HG03159 (cell line): ENCODE data around the gene EMP2.
"Not testable (repeated sequence)": the region's sequence is repeated elsewhere in the genome, so short reads cannot be mapped to it uniquely, and the experiment has no call there.

ENCODE experiments used
- ATAC-seq: cut with Tn5 transposase; IDR thresholded peaks from one replicate; pipeline ENCODE4 v1.9.1; 2021; ENCODE audit warnings: mild to moderate bottlenecking, moderate library complexity; ENCODE audit not compliant: unreplicated experiment

The EMP2 gene, protein sequence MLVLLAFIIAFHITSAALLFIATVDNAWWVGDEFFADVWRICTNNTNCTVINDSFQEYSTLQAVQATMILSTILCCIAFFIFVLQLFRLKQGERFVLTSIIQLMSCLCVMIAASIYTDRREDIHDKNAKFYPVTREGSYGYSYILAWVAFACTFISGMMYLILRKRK

DNA sequence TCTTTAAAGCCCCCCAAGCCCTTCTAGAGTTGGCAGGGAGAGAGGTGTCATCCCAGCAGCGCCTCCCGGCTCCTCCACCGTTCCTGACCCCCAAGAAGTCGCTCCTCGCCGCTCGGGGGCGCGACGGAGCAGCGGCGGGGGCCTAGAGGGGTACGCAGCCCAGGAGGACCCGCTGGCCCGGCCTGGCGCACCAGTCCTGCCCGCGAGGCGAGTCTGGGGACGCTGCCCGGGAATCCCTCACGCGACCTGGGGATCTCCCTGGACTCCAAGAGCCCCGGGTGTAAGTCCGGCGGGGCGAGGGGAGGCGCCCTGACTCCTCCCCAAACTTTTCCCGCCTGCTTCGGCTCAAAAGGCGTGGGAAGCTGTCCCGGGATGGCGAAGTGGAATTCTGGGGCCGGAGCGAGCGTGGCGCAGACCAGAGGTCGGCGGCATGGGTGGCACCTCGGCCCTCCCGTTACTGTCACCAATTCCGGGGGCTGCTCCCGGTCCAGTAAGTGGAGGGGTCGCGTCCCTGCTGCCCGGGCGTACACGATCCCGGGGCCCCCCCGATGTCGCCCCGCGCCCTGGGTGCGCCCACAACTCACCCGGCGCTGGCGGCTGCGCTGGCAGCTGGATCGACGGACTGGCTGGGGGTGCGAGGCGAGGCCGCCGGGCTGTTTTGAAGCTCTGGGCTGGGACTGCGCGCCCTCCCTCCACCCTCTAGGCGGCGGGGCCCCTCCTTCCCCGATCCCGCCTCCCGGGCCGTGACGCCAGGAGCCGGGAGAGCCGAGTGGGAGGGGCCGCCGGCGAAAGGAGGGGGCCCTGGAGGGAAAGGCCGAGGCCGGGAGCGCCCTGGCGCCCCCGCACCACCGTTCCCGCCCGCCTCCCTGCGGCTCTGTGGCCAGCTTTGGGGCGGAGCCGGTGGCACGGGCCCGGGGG is at the start of gene EMP2:
Gene EMP2 (minus strand): TSS at position 634 of the 918 bp plus-strand sequence. CDS start 32,981 bp downstream, outside the sequence.
- ATAC-seq, result no peak

DNA sequence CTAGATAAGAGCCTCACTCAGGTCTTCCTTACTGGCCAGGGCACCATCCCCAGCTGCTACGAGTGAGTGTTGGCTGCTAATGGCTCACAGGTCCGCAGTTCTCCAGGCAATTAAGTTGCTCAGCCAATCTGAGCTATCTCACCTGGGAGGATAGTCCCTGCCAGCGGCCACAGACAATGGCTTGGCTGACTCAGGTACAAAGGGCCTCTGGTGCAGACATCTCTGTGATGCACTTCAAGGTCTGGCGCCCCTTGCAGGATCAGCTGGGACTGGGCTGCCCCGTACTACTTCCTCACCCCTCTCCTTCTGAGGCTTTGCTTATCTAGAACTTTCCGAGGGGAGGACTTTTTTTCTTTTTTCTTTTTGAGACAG is 49.2 kb upstream of the EMP2 start:
- ATAC-seq, result no peak

DNA sequence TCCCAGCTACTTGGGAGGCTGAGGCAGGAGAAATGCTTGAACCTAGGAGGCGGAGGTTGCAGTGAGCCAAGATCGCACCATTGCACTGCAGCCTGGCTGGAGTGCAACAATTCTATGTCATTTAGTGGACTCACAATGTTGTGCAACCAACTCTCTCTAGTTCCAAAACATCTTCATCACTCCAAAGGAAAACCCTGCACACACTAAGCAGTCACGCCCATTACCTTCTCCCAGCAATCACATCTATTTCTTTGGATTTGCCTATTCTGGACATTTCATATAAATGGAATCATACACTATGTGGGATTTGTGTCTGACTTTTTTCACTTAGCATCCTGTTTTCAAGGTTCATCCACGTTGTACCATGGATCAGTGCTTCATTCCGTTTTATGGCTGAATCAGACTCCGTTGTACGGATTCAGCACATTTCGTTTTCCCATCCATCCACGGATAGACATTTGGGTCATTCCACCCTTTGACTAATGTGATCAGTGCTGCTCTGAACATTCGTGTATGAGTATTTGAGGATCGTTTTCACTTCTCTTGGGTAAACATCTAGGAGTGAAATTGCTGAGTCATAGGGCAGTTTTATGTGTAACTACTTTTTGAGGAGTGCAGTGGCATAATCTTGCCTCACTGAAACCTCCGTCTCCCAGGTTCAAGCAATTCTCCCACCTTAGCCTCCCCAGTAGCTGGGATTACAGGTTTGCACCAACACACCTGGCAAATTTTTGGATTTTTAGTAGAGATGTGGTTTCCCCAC is 45.4 kb upstream of the EMP2 start:
- no peak for ATAC-seq

DNA sequence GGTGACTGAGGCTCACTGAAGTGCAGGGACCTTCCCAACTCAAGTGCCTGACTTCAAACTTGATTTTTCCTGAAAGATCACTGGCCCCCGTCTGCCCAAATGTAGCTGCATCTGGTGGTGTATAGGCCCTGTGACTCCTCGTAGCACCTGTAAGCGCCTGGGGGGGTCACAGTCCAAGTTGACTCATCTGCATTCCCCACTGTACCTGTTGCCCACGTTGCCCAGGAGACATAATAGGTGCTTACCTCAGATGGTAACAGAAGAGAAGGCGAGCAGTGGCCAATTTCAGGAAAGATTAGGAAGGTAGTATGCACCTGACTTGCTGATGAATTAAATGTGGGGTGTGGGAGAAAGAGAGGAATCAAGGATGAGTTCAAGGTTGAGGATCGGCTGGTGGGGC is 44.1 kb upstream of the EMP2 start:
- ATAC-seq, result no peak

DNA sequence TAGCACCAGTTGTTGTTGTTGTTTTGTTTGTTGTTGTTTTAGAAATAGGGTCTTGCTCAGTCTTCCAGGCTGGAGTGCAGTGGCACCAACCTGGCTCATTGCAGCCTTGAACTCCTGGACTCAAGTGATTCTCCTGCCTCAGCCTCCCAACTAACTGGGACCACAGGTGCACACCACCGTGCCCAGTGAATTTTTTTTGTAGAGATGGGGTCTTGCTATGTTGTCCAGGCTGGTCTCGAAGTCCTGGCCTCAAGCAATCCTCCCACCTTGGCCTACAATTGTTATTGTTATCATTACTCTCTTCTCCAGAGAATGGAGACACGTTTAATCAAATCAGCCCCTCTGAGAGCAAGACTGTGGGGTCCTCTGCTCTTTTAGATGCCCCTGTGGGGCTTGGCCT is 42.7 kb upstream of the EMP2 start:
- no peak for ATAC-seq

DNA sequence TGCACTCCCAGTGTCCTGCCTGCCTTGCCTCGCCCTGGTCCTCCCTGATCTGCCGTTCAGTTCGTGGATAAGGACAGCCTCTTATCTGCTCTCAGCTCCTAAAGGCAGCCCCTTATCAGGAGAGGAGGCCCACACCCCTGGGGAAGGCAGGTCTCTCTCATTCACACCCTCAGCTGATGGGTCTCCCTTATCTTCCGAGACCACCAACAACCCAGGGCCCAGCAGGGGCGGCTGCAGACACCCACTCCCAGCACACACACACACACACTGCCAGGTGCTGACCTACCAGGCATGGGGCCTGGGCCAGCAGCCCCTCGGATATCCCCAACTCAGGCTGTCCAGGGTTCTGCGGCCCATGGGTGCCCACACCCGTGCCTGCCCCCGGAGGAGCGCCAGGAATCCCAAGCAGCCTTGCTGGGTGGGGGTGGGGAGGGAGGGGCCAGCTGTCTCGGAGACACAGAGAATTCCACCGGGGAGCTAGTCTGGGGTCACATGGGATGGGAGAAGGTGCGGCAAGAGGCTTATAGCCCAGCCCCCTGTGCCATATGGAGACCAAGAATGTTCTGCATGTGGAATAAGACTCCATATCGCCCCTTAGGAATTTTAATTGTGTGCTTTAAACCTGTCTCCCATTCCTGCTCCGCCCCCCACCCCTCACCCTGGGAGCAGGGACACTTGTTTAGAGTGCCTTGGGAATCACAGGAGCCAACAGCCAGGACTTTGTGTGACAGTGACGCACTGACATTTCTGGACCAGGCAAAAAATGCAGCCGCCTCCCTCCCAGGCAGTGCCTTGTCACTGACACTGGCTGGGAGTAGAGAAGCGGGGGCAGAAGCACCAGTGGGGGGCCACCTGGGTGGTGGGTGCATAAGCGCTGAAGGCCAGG is 41.9 kb upstream of the EMP2 start:
- ATAC-seq, result no peak

DNA sequence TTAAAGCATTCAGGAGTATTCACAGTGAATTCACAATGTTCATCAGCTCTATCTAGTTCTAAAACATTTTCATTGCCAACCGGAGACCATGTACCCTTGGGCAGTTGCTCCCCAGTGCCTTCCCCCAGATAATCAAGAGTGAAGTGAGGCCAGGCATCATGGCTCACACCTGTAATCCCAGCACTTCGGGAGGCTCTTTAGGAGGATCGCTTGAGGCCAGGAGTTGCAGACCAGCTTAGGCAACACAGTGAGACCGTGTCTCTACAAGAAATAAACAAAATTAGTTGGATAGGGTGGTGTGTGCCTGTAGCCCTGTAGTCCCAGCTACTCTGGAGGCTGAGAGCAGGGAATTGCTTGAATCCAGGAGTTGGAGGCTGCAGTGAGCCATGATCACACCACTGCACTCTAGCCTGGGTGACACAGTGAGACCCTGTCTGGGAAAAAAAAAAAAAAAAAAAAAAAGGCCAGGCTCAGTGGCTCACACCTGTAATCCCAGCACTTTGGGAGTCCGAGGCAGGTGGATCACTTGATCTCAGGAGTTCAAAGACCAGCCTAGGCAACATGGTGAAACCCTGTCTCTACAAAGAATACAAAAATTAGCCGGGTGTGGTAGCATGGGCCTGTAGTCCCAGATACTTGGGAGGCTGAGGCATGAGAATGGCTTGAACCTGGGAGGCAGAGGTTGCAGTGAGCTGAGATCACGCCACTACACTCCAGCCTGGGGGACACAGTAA is 41.0 kb upstream of the EMP2 start:
- not testable (repeated sequence) for ATAC-seq

DNA sequence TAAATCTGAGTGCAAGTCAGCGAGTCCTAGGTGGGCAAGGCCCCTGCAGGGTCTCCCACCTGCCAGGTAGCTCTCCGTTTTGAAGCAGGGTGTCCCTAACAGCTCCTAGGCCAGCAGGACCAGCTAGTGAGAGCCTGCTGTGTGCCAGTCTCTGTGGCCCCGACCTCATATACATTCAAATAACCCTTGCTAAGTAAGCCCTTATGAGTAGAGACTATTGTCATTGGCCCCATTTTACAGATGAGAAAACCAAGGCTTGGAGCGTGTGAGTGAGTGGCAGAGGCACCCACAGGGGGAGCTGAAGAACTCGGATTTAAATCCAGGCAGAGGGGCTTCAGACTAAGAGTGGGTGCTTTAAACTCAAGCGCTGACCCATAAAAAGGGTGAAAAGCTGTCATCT is 39.7 kb upstream of the EMP2 start:
- no peak for ATAC-seq

DNA sequence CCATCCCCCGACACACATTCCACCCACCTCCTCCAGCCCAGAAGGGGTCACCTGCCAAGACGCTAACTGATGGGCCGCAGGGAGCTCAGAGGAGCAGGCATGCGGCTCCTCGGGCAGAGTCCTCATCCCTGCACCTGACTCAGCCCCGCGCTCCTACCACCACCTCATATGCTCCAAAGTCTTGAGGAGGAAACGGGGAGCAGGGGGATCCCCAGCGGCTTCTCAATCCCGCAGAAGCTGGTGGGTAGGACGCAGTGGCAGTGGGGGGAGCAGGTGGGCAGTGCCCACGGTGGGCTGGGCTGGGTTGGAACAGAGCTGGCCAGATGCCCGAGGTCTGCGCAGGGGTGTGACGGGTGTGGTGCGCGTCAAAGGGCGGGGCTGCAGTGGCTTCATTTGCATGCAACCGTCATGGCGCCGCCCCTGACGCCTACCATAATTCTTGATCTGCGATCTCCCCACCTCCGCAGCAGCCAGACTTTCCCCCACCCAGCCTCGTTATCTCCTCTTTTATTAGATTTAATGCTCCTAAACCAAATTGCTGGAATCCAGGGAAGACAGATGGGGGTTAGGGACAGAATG is 39.0 kb upstream of the EMP2 start:
- ATAC-seq, result no peak

DNA sequence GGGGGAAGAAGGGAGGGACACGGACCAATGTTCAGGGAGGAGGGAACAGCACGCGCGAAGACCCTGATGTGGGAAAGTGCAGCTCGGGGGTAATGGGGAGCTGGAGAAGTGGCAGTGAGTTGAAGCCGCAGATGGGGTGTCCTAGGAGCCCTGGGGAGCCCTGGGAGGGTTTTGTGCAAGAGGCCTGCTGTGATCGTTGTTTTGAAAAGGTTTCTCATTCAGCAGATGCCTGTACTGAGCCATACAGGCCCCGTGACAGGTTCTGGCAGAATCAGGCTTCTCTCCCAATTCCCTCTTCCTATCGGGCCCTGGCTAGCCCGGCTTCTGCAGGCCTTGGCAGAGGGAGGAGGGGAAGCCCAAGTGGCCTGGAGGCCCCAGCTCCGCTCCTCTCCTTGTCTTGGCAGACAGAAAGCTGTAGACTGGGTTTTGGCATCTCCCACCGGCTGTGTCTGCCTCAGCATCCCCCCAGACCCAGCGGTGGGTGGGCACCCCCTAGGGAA is 38.4 kb upstream of the EMP2 start:
- ATAC-seq, result no peak

DNA sequence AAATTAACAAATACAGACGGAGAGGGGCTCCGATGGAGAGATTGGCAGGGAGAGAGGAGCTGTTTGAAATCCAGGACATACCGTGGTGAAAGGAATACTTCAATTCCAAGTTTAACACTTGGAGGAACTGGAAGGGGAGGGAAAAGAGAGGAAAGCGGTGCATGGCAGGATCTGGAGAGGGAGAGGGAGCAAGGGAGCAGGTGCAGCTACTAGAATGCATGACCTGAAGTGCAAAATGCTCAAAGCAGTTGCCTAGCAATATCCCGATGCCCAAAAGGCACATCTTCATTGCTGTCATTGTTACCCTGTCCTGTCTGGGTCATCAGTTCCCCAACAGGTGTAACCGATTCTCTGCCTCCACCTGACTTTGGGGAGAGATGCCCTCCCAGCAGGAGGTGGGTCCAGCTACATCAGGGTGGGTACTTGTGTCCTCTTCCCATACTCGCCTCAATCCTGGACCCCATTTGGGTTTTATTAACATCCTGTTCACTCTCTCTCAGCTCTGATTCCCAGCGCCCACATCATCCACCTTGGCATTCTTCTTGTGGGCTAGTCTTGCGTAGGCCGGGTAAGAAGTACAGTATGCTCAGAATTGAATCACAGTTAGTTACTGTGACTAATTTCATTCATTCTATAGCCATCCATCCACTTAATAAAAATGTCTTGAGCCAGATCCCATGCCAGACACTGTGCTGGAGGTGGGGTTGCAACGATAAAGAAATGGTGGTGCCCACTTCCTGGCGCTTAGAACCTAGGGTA is 37.4 kb upstream of the EMP2 start:
- no peak for ATAC-seq

DNA sequence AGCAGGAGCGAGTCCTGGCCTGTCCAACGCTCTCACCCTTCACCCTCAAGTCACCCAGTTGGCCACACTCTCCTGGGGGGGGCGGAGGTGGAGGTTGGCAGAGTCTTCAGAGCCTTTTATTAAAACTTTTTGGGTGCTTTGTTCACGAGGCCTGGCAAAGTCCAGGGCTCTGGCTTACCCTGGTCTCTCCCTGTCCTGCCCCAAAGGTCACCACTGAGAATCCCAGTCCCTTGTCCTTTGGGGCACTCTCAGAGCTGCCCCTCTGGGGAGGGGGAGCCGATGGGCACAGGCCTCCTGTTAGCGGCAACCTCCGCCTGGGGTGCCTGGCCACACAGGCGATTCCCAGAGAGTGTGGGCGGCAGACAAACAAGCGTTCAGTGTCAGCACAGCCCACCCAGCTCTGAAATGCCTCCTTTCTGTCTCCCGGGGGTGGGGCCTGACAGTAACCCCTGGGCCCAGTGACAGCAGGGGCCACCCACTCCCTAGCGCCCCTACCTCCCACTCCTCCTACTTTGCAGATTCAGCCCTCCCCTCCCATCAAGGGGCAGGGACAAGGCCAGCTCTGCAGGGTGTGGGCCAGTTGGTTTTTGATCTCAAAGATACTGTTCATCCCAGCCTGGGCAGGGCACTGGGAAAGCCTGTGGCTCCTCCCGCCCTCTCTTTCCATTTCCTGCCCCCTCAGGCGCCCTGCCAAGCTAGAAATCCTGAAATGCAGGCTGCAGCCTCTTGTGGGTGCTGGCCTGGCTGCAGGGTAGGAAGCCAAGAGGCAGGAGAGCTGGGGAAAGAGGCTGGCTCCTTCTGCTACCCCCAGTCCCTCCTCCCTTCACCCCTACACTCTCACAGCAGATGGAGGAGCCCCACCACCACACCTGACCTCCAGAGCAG is 36.6 kb upstream of the EMP2 start:
- no peak for ATAC-seq

DNA sequence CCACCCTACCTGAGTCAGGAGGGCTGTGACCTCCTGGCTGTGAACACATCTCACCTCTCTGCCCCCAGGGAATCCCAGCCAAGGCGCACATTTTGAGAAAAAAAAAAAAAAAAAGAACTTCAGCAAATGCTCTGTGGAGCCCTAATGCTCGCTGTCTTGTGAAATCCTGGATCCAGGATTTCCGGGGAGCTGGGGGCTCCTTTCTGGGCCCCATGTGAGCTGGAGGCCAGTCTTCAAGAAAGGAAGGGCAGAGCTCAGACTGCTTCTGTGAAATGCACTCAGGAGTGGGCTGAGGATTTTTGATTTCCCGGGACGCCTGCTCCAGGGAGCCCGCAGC is 36.0 kb upstream of the EMP2 start:
- ATAC-seq, result no peak

DNA sequence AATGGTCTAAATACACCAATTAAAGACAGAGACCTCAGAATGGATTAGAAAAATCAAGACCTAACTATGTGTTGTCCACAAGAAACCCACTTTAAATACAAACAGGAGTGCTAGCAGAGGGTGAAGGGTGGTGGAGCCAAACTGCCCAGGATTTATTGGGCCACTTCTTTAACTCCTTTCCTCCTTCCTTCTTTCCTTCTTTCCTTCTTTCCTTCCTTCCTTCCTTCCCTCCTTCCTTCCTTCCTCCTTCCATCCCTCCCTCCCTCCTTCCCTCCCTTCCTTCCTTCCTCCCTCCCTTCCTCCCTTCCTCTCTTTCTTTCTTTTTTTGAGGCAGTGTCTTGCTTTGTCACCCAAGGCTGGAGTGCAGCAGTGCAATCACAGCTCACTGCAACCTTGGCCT is 34.3 kb upstream of the EMP2 start:
- ATAC-seq, result no peak

DNA sequence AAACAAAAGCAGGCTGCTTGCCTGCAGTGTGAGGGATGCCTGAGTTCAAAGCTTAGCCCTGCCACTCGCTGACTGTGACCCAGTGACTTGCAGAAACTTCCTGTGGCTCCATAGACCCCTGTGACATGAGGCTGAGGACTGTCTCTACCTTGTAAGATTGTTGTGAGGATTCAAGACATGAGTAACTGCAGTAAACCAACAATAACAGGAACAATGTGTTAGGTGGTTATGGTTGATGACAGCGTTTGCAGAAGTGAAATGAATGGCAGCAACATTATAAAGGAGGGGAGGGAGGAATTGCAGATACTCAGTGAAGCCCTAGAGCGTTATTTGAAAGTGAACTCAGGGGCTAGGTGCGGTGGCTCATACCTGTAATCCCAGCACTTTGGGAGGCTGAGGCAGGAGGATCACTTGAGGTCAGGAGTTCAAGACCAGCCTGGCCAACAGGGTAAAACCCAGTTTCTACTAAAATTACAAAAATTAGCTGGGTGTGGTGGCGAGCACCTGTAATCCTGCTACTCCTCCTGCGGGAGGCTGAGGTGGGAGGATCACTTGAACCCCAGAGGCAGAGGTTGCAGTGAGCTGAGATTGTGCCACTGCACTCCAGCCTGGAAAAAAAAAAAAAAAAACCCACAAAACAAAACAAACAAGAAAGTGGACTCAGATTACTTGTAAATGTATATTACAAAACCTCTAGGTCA is 33.5 kb upstream of the EMP2 start:
- peak; percentile 76 for ATAC-seq

DNA sequence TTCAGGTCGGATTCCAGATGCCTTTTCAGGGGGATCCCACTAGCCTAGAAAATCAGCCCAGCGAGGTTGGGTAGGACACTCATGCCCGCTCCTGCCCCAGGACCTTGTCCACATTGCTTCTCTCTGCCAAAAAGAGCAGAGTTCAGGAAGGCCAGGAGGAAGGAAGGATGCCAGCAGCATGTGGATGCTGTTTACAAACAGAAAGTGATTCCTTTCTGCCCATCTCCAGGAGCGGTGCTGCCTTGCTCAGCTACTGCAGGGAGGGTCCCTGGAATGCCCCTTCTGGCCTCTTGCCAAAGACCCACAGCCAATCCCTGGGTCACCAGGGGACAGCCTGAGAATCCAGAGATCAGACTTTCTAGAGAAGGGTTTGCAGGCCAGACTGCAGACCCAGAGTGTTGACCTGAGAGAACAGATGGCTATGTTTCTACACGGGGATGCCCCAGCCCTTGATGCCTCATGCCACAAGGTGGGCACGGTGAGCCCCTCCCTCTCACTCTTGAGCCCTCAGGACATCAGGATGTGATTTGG is 32.3 kb upstream of the EMP2 start:
- no peak for ATAC-seq

DNA sequence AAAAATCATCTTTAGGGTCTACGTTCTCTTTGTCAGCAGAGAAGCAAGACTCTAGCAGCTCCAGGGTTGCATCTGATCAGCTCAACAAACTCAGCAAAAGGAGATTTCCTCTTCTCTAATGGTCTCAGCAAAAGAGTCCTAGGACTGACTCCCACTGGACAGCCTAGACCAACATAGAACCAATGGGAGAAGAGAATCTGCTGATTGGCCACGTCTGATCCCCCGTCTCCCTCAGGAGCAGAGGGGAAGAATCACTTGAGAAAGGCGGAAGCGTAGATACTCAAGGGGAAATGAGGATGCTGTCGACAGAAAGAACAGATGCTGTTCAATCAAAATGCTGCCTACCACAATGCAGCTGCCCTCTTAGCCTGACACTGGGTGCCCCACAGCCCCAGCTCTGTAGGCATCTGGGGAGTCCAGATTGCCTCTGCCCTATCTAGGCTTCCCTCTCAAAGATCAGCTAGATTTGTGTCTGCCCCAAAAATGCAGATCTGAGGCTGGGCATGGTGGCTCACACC is 31.5 kb upstream of the EMP2 start:
- ATAC-seq, result no peak
